Thymus (tissue), 11 donors: Measurements from ENCODE around the gene C1QTNF12. TPM values are rescaled to one million over a fixed set of nuclear protein-coding genes. Genes with fewer than 3 reads are reported as not detected.

Experiments
- DNase-seq, 9 donors: peaks; one replicate each; pipeline ENCODE4 v3.0.0-alpha.2; 2013; ENCODE audit warnings: low spot score in 9 of 9, low read depth in 6 of 9, missing footprints in 1 of 9
- H3K27ac ChIP-seq, 2 donors: one replicate each; pipeline ENCODE4 v1.5.1; 2013; ENCODE audit warnings: control low read depth in 1 of 2, low read depth in 1 of 2, low read length in 1 of 2, mild to moderate bottlenecking in 1 of 2, moderate library complexity in 1 of 2
- H3K27me3 ChIP-seq, 2 donors: one replicate each; pipeline ENCODE4 v1.5.1; 2013; ENCODE audit warnings: low read length in 1 of 2; ENCODE audit not compliant: control insufficient read depth in 2 of 2, insufficient read depth in 1 of 2
- H3K36me3 ChIP-seq, 2 donors: one replicate each; pipeline ENCODE4 v1.5.1; 2013; ENCODE audit warnings: low read length in 1 of 2, mild to moderate bottlenecking in 1 of 2, moderate library complexity in 1 of 2; ENCODE audit not compliant: control insufficient read depth in 2 of 2, insufficient read depth in 2 of 2
- H3K4me1 ChIP-seq, 2 donors: one replicate each; pipeline ENCODE4 v1.5.1; 2013; ENCODE audit warnings: low read length in 2 of 2; ENCODE audit not compliant: control insufficient read depth in 2 of 2, insufficient read depth in 2 of 2
- H3K4me3 ChIP-seq, 2 donors: one replicate each; pipeline ENCODE4 v1.5.1; 2013; ENCODE audit warnings: low read length in 2 of 2, control low read depth in 1 of 2, mild to moderate bottlenecking in 1 of 2
- H3K9me3 ChIP-seq, 2 donors: one replicate each; pipeline ENCODE4 v1.5.1; 2013; ENCODE audit warnings: low read length in 1 of 2, mild to moderate bottlenecking in 1 of 2; ENCODE audit not compliant: control insufficient read depth in 2 of 2, insufficient read depth in 1 of 2
- WGBS: extraction: QIAGEN DNeasy Blood & Tissue Kit; methylation state at CpG from one replicate; pipeline ENCODE4 v1.1.7; 2013; 5-methylcytosine and 5-hydroxymethylcytosine counted together
- polyA plus RNA-seq: library from polyadenylated mRNA; stranded (reverse); fragments of 200-250 nt; gene quantifications from one replicate; pipeline ENCODE4 v1.2.3, GENCODE V29; 2013
- total RNA-seq: library from RNA; stranded (reverse); fragments of 120-200 nt; gene quantifications from one replicate; pipeline ENCODE4 v1.2.4, GENCODE V29; 2013
- donor health status: healthy.

The C1QTNF12 gene
- total and polyA plus RNA-seq, 2 donors = 2.1 to 3.4 TPM

GRCh38 chr1:1262758-1263157, 16.2 kb upstream of the C1QTNF12 start:
- 98% methylated on average over 8 of the region's 8 CpGs for WGBS
- DNase-seq = no peak
- H3K27ac ChIP-seq = no peak overlapping the region
- peaks cover 0 to 7% of the 10 kb centered on the region in 2 donors for H3K4me1 ChIP-seq
- H3K9me3 ChIP-seq = no peaks in the 10 kb centered on the region
- H3K36me3 ChIP-seq = peaks cover 68 to 71% of the 10 kb centered on the region in 2 donors
- H3K27me3 ChIP-seq = no peaks in the 10 kb centered on the region
- no peak overlapping the region for H3K4me3 ChIP-seq

GRCh38 chr1:1262071-1262470, 15.5 kb upstream of the C1QTNF12 start:
- no peaks in the 10 kb centered on the region for H3K27me3 ChIP-seq
- 98% methylated on average over 17 of the region's 17 CpGs for WGBS
- peaks cover 0 to 7% of the 10 kb centered on the region in 2 donors for H3K4me1 ChIP-seq
- H3K36me3 ChIP-seq = peaks cover 64 to 68% of the 10 kb centered on the region in 2 donors
- no peak overlapping the region for H3K4me3 ChIP-seq
- H3K9me3 ChIP-seq = no peaks in the 10 kb centered on the region
- no peak for DNase-seq
- no peak overlapping the region for H3K27ac ChIP-seq

- Histone ChIP-seq H3K4me1 (peaks cover 0 to 7% of the 10 kb centered on the region in 2 donors), H3K27me3 (no peaks in the 10 kb centered on the region), H3K4me3 (no peak overlapping the region), H3K36me3 (peaks cover 70 to 72% of the 10 kb centered on the region in 2 donors), H3K9me3 (no peaks in the 10 kb centered on the region), H3K27ac (no peak overlapping the region)
- DNase-seq = peak in 1 of 9 donors; percentile 23
- WGBS = 75% methylated on average over 16 of the region's 16 CpGs
Observed at GRCh38 chr1:1260843-1261560, 14.5 kb upstream of the C1QTNF12 start.

- Histone ChIP-seq H3K9me3 (no peaks in the 10 kb centered on the region), H3K27me3 (no peaks in the 10 kb centered on the region), H3K4me3 (no peak overlapping the region), H3K27ac (no peak overlapping the region), H3K36me3 (peaks cover 71 to 72% of the 10 kb centered on the region in 2 donors), H3K4me1 (peaks cover 0 to 7% of the 10 kb centered on the region in 2 donors)
- 90% methylated on average over 26 of the region's 26 CpGs for WGBS
- no peak for DNase-seq
Observed at GRCh38 chr1:1259951-1260600, 13.6 kb upstream of the C1QTNF12 start.

- no peak for DNase-seq
- Histone ChIP-seq H3K9me3 (no peaks in the 10 kb centered on the region), H3K4me1 (peaks cover 0 to 7% of the 10 kb centered on the region in 2 donors), H3K27ac (no peak overlapping the region), H3K36me3 (peaks cover 73 to 74% of the 10 kb centered on the region in 2 donors), H3K27me3 (no peaks in the 10 kb centered on the region), H3K4me3 (no peak overlapping the region)
- whole genome bisulfite sequencing = 95% methylated on average over 18 of the region's 18 CpGs
Observed at GRCh38 chr1:1259540-1259939, 13.0 kb upstream of the C1QTNF12 start.

GRCh38 chr1:1259119-1259488, 12.6 kb upstream of the C1QTNF12 start:
- 98% methylated on average over 22 of the region's 22 CpGs for WGBS
- Histone ChIP-seq H3K4me1 (peaks cover 0 to 7% of the 10 kb centered on the region in 2 donors), H3K4me3 (no peak overlapping the region), H3K9me3 (no peaks in the 10 kb centered on the region), H3K27ac (no peak overlapping the region), H3K27me3 (no peaks in the 10 kb centered on the region), H3K36me3 (peaks cover 73 to 78% of the 10 kb centered on the region in 2 donors)
- no peak for DNase-seq

- Histone ChIP-seq H3K36me3 (peaks cover 63 to 82% of the 10 kb centered on the region in 2 donors), H3K27ac (no peak overlapping the region), H3K27me3 (no peaks in the 10 kb centered on the region), H3K4me3 (no peak overlapping the region), H3K9me3 (no peaks in the 10 kb centered on the region), H3K4me1 (peaks cover 0 to 7% of the 10 kb centered on the region in 2 donors)
- 99% methylated on average over 31 of the region's 31 CpGs for WGBS
- no peak for DNase-seq
Observed at GRCh38 chr1:1256956-1257871, 10.7 kb upstream of the C1QTNF12 start.

- 98% methylated on average over 10 of the region's 10 CpGs for WGBS
- Histone ChIP-seq H3K27ac (no peak overlapping the region), H3K9me3 (peaks cover 0 to 4% of the 10 kb centered on the region in 2 donors), H3K4me1 (peaks cover 3 to 7% of the 10 kb centered on the region in 2 donors), H3K4me3 (no peak overlapping the region), H3K36me3 (peaks cover 54 to 71% of the 10 kb centered on the region in 2 donors), H3K27me3 (no peaks in the 10 kb centered on the region)
- no peak for DNase-seq
Observed at GRCh38 chr1:1255611-1256010, 9.1 kb upstream of the C1QTNF12 start.
